ENCODE results near the gene SCML1.

Gene SCML1

GRCh38 chrX:17737710-17737985 lies 355 bp downstream of the SCML1 start:
- Histone ChIP-seq H3K27ac (ENCODE audit: low read length) (no peak overlapping the region), H4K20me1 (ENCODE audit: insufficient read depth, low read length) (no peaks in the 10 kb centered on the region), H3K4me1 (ENCODE audit: insufficient read depth, low read length) (no peaks in the 10 kb centered on the region), H2AFZ (ENCODE audit: low read depth, low read length) (no peak overlapping the region), H3K79me2 (ENCODE audit: insufficient read depth, low read length) (no peaks in the 10 kb centered on the region), H3K4me2 (ENCODE audit: insufficient read depth, low read length) (no peak overlapping the region), H3K9me3 (ENCODE audit: insufficient read depth, low read length, severe bottlenecking) (no peaks in the 10 kb centered on the region), H3K27me3 (ENCODE audit: insufficient read depth, low read length, poor library complexity) (no peaks in the 10 kb centered on the region), H3K9ac (ENCODE audit: low read depth, low read length) (no peak overlapping the region), H3K36me3 (ENCODE audit: insufficient read depth, low read length) (no peaks in the 10 kb centered on the region), H3K4me3 (ENCODE audit: low read depth in 1 of 2, low read length in 2 of 2) (no peak overlapping the region)
- no peak for TF ChIP-seq CTCF (IDR thresholded peaks at IDR 0.05; ENCODE audit: borderline replicate concordance, extremely low read depth, low read length, poor library complexity, severe bottlenecking)
- TF ChIP-seq EZH2 (IDR thresholded peaks at IDR 0.05; ENCODE audit: borderline replicate concordance, low read depth, low read length, severe bottlenecking): no peak
- DNase-seq: no peak
- ATAC-seq (ENCODE audit: insufficient read depth, low read depth): no peak

GRCh38 chrX:17737986-17738713 lies 857 bp downstream of the SCML1 start:
- H3K27ac ChIP-seq (ENCODE audit: low read length): no peak overlapping the region
- no peak overlapping the region for H3K9ac ChIP-seq (ENCODE audit: low read depth, low read length)
- H2AFZ ChIP-seq (ENCODE audit: low read depth, low read length): no peak overlapping the region
- TF ChIP-seq EZH2 (IDR thresholded peaks at IDR 0.05; ENCODE audit: borderline replicate concordance, low read depth, low read length, severe bottlenecking): no peak
- TF ChIP-seq CTCF (IDR thresholded peaks at IDR 0.05; ENCODE audit: borderline replicate concordance, extremely low read depth, low read length, poor library complexity, severe bottlenecking): no peak
- H3K4me1 ChIP-seq (ENCODE audit: insufficient read depth, low read length): no peaks in the 10 kb centered on the region
- no peaks in the 10 kb centered on the region for H3K9me3 ChIP-seq (ENCODE audit: insufficient read depth, low read length, severe bottlenecking)
- H3K27me3 ChIP-seq (ENCODE audit: insufficient read depth, low read length, poor library complexity): no peaks in the 10 kb centered on the region
- DNase-seq: no peak
- no peaks in the 10 kb centered on the region for H3K36me3 ChIP-seq (ENCODE audit: insufficient read depth, low read length)
- no peaks in the 10 kb centered on the region for H4K20me1 ChIP-seq (ENCODE audit: insufficient read depth, low read length)
- no peaks in the 10 kb centered on the region for H3K79me2 ChIP-seq (ENCODE audit: insufficient read depth, low read length)
- H3K4me2 ChIP-seq (ENCODE audit: insufficient read depth, low read length): no peak overlapping the region
- ATAC-seq (ENCODE audit: insufficient read depth, low read depth): no peak
- H3K4me3 ChIP-seq (ENCODE audit: low read depth in 1 of 2, low read length in 2 of 2): no peak overlapping the region

DNA sequence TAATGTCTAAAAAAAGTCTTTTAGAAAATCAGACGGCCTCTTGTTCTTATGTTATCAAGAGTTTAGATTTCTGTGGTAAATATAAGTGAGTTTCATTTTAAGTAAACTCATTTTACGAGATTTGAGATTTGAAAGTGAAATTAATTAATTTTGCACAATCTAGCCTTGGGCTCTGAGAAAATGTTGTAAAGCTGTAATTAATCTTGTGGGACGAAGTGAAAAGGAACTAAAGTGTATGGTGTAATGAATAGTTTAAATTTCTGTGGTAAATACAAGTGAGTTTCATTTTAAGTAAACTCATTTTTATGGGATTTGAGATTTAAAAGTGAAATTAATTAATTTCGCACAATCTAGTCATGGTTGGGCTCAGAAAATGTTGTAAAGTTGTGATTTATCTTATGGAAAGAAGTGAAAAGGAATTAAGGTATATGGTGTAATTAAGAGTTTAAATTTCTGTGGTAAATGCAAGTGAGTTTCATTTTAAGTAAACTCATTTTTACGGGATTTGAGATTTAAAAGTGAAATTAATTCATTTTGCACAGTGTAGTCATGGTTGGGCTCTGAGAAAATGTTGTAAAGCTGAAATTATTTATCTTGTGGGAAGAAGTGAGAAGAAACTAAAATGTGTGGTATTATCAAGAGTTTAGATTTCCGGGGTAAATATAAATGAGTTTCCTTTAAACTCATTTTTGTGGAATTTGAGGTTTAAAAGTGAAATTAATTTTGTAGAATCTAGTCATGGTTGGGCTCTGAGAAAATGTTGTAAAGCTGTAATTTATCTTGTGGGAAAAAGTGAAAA lies 1.6 kb downstream of the SCML1 start:
- Histone ChIP-seq H3K9me3 (ENCODE audit: insufficient read depth, low read length, severe bottlenecking) (no peaks in the 10 kb centered on the region), H3K9ac (ENCODE audit: low read depth, low read length) (no peak overlapping the region), H3K4me1 (ENCODE audit: insufficient read depth, low read length) (no peaks in the 10 kb centered on the region), H2AFZ (ENCODE audit: low read depth, low read length) (no peak overlapping the region), H3K79me2 (ENCODE audit: insufficient read depth, low read length) (no peaks in the 10 kb centered on the region), H4K20me1 (ENCODE audit: insufficient read depth, low read length) (no peaks in the 10 kb centered on the region), H3K27me3 (ENCODE audit: insufficient read depth, low read length, poor library complexity) (no peaks in the 10 kb centered on the region), H3K4me2 (ENCODE audit: insufficient read depth, low read length) (no peak overlapping the region), H3K36me3 (ENCODE audit: insufficient read depth, low read length) (no peaks in the 10 kb centered on the region), H3K4me3 (ENCODE audit: low read depth in 1 of 2, low read length in 2 of 2) (no peak overlapping the region), H3K27ac (ENCODE audit: low read length) (no peak overlapping the region)
- no peak for DNase-seq
- no peak for TF ChIP-seq CTCF (IDR thresholded peaks at IDR 0.05; ENCODE audit: borderline replicate concordance, extremely low read depth, low read length, poor library complexity, severe bottlenecking)
- no peak for TF ChIP-seq EZH2 (IDR thresholded peaks at IDR 0.05; ENCODE audit: borderline replicate concordance, low read depth, low read length, severe bottlenecking)
- ATAC-seq (ENCODE audit: insufficient read depth, low read depth): no peak
